ENCODE results near the gene POC1A. TPM values are rescaled to one million over a fixed set of nuclear protein-coding genes. Genes with fewer than 3 reads are reported as not detected.

The POC1A gene
- total and polyA plus RNA-seq, 2 of the 8 experiments (the other 6 are each of a cell fraction or from before 2014, with no cell fraction given) = 35.7 to 39.2 TPM

DNA sequence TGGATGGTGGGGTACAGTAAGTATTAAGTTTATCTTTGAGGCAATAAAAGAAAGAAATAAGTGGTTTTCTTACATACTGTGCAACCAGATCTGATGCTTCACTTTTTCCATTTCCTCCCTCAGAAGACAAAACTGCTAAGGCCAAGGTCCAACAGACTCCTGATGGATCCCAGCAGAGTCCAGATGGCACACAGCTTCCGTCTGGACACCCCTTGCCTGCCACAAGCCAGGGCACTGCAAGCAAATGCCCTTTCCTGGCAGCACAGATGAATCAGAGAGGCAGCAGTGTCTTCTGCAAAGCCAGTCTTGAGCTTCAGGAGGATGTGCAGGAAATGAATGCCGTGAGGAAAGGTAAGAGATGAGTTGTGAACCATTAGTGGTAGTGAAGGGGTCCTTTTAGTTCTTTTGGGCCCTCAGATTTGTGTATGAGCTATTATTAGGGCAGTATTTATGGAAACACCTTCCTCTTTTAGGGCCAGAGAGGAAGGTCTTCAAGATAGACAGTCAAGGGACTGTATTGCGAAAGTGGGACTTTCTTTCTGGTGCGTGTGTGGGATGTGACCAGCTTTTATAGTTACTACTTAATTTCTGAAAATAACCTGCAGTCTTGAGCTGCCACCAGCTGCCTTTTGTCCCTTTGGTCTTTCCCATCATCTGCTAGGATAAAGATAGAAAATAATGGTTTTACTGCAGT, 48.3 kb upstream of the POC1A start (continued):
- TF ChIP-seq GABPA (IDR thresholded peaks at IDR 0.05; ENCODE audit: borderline replicate concordance, insufficient read depth, low read length) = no peak
- TF ChIP-seq KDM4A (IDR thresholded peaks at IDR 0.05; ENCODE audit: low read depth, low read length, severe bottlenecking) = no peak
- TF ChIP-seq, protein P1, sequence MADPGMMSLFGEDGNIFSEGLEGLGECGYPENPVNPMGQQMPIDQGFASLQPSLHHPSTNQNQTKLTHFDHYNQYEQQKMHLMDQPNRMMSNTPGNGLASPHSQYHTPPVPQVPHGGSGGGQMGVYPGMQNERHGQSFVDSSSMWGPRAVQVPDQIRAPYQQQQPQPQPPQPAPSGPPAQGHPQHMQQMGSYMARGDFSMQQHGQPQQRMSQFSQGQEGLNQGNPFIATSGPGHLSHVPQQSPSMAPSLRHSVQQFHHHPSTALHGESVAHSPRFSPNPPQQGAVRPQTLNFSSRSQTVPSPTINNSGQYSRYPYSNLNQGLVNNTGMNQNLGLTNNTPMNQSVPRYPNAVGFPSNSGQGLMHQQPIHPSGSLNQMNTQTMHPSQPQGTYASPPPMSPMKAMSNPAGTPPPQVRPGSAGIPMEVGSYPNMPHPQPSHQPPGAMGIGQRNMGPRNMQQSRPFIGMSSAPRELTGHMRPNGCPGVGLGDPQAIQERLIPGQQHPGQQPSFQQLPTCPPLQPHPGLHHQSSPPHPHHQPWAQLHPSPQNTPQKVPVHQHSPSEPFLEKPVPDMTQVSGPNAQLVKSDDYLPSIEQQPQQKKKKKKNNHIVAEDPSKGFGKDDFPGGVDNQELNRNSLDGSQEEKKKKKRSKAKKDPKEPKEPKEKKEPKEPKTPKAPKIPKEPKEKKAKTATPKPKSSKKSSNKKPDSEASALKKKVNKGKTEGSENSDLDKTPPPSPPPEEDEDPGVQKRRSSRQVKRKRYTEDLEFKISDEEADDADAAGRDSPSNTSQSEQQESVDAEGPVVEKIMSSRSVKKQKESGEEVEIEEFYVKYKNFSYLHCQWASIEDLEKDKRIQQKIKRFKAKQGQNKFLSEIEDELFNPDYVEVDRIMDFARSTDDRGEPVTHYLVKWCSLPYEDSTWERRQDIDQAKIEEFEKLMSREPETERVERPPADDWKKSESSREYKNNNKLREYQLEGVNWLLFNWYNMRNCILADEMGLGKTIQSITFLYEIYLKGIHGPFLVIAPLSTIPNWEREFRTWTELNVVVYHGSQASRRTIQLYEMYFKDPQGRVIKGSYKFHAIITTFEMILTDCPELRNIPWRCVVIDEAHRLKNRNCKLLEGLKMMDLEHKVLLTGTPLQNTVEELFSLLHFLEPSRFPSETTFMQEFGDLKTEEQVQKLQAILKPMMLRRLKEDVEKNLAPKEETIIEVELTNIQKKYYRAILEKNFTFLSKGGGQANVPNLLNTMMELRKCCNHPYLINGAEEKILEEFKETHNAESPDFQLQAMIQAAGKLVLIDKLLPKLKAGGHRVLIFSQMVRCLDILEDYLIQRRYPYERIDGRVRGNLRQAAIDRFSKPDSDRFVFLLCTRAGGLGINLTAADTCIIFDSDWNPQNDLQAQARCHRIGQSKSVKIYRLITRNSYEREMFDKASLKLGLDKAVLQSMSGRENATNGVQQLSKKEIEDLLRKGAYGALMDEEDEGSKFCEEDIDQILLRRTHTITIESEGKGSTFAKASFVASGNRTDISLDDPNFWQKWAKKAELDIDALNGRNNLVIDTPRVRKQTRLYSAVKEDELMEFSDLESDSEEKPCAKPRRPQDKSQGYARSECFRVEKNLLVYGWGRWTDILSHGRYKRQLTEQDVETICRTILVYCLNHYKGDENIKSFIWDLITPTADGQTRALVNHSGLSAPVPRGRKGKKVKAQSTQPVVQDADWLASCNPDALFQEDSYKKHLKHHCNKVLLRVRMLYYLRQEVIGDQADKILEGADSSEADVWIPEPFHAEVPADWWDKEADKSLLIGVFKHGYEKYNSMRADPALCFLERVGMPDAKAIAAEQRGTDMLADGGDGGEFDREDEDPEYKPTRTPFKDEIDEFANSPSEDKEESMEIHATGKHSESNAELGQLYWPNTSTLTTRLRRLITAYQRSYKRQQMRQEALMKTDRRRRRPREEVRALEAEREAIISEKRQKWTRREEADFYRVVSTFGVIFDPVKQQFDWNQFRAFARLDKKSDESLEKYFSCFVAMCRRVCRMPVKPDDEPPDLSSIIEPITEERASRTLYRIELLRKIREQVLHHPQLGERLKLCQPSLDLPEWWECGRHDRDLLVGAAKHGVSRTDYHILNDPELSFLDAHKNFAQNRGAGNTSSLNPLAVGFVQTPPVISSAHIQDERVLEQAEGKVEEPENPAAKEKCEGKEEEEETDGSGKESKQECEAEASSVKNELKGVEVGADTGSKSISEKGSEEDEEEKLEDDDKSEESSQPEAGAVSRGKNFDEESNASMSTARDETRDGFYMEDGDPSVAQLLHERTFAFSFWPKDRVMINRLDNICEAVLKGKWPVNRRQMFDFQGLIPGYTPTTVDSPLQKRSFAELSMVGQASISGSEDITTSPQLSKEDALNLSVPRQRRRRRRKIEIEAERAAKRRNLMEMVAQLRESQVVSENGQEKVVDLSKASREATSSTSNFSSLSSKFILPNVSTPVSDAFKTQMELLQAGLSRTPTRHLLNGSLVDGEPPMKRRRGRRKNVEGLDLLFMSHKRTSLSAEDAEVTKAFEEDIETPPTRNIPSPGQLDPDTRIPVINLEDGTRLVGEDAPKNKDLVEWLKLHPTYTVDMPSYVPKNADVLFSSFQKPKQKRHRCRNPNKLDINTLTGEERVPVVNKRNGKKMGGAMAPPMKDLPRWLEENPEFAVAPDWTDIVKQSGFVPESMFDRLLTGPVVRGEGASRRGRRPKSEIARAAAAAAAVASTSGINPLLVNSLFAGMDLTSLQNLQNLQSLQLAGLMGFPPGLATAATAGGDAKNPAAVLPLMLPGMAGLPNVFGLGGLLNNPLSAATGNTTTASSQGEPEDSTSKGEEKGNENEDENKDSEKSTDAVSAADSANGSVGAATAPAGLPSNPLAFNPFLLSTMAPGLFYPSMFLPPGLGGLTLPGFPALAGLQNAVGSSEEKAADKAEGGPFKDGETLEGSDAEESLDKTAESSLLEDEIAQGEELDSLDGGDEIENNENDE (IDR thresholded peaks at IDR 0.05; ENCODE audit: insufficient replicate concordance, low read length) = no peak
- no peak for TF ChIP-seq KDM1A (IDR thresholded peaks at IDR 0.05; ENCODE audit: borderline replicate concordance, low read length)

All from H1 (cell line).